WTC11 (cell line): ENCODE results near the gene BPI. TPM values are rescaled to one million over a fixed set of nuclear protein-coding genes. Genes with fewer than 3 reads are reported as not detected.
"Not testable (repeated sequence)": the region's sequence is repeated elsewhere in the genome, so short reads cannot be mapped to it uniquely, and the experiment has no call there.

Experiments used
- ATAC-seq: fragments of 200-7000 bp; cut with Tn5 transposase; 2 replicates; pipeline ENCODE4 v1.10.0; 2021; ENCODE audit warnings: mild to moderate bottlenecking, moderate library complexity
- CTCF ChIA-PET: fragments of 300-600 bp; sonication (Branson Sonifier 250); formaldehyde crosslinking; loops from one replicate; lab custom pipeline; 2021; ENCODE audit warnings: antibody characterized with exemption; lab: Charles Lee
- POLR2A ChIA-PET: fragments of 350-600 bp; sonication (Branson Sonifier 250); formaldehyde crosslinking; loops from one replicate; lab custom pipeline; 2021; ENCODE audit warnings: antibody characterized with exemption; lab: Charles Lee
- DNase-seq: peaks from one replicate; pipeline ENCODE4 v3.0.0; 2021; ENCODE audit warnings: low spot score
- H3K27ac Mint-ChIP-seq: 2 replicates; pipeline ENCODE4 v1.8.0; 2021; ENCODE audit warnings: mixed read lengths
- H3K27me3 Mint-ChIP-seq: 2 replicates; pipeline ENCODE4 v1.8.0; 2021; ENCODE audit warnings: low read depth, mild to moderate bottlenecking, moderate library complexity, mixed read lengths
- H3K36me3 Mint-ChIP-seq: 2 replicates; pipeline ENCODE4 v1.8.0; 2021; ENCODE audit warnings: mixed read lengths
- H3K4me1 Mint-ChIP-seq: 2 replicates; pipeline ENCODE4 v1.8.0; 2022; ENCODE audit warnings: mixed read lengths
- H3K4me3 Mint-ChIP-seq: 2 replicates; pipeline ENCODE4 v1.8.0; 2021; ENCODE audit warnings: mild to moderate bottlenecking, moderate library complexity, mixed read lengths
- H3K9me3 Mint-ChIP-seq: 2 replicates; pipeline ENCODE4 v1.8.0; 2021; ENCODE audit warnings: mixed read lengths
- E2F5 ChIP-seq: sonication (generic); formaldehyde crosslinking; IDR thresholded peaks from 2 replicates; pipeline ENCODE4 v1.8.1; 2022; ENCODE audit warnings: mild to moderate bottlenecking, moderate library complexity, missing genetic modification reagents
- FOXK1 ChIP-seq: sonication (generic); formaldehyde crosslinking; IDR thresholded peaks from 2 replicates; pipeline ENCODE4 v1.8.0; 2022; ENCODE audit warnings: mild to moderate bottlenecking, moderate library complexity, missing genetic modification reagents
- MAX ChIP-seq: sonication (generic); formaldehyde crosslinking; IDR thresholded peaks from 2 replicates; pipeline ENCODE4 v1.8.0; 2022; ENCODE audit warnings: mild to moderate bottlenecking, missing genetic modification reagents
- RELA ChIP-seq: sonication (generic); formaldehyde crosslinking; IDR thresholded peaks from 2 replicates; pipeline ENCODE4 v1.8.1; 2022; ENCODE audit warnings: missing genetic modification reagents, mild to moderate bottlenecking, borderline replicate concordance
- RORB ChIP-seq: fragments of 250-450 bp; sonication (Bioruptor Pico); IDR thresholded peaks from 2 replicates; pipeline ENCODE4 v1.9.0; 2021; ENCODE audit warnings: mild to moderate bottlenecking
- SMAD4 ChIP-seq: sonication (generic); formaldehyde crosslinking; IDR thresholded peaks from 2 replicates; pipeline ENCODE4 v1.8.0; 2022; ENCODE audit warnings: mild to moderate bottlenecking, missing genetic modification reagents
- TCF7 ChIP-seq: sonication (generic); formaldehyde crosslinking; IDR thresholded peaks from 2 replicates; pipeline ENCODE4 v1.8.0; 2022; ENCODE audit warnings: mild to moderate bottlenecking, low read depth, missing genetic modification reagents, moderate library complexity
- USF1 ChIP-seq: sonication (generic); formaldehyde crosslinking; IDR thresholded peaks from 2 replicates; pipeline ENCODE4 v1.8.0; 2022; ENCODE audit warnings: mild to moderate bottlenecking, missing genetic modification reagents
- ZNF317 ChIP-seq: sonication (generic); formaldehyde crosslinking; IDR thresholded peaks from 2 replicates; pipeline ENCODE4 v1.8.1; 2023; ENCODE audit warnings: low read depth, mild to moderate bottlenecking, moderate library complexity, missing genetic modification reagents, borderline replicate concordance
- total RNA-seq: library from RNA; stranded (reverse); gene quantifications from 3 replicates; pipeline ENCODE4 v1.2.3, GENCODE V29; 2021
- TF ChIP-seq, protein P1 (sequence below): sonication (generic); formaldehyde crosslinking; IDR thresholded peaks from 2 replicates; pipeline ENCODE4 v1.8.1; 2023; ENCODE audit warnings: mild to moderate bottlenecking, missing genetic modification reagents, borderline replicate concordance
- TF ChIP-seq, protein P2 (sequence below): sonication (generic); formaldehyde crosslinking; IDR thresholded peaks from 2 replicates; pipeline ENCODE4 v1.8.1; 2022; ENCODE audit warnings: low read depth, mild to moderate bottlenecking, moderate library complexity, missing genetic modification reagents, borderline replicate concordance
- TF ChIP-seq, protein P3 (sequence below): sonication (generic); formaldehyde crosslinking; IDR thresholded peaks from 2 replicates; pipeline ENCODE4 v1.8.1; 2023; ENCODE audit warnings: mild to moderate bottlenecking, missing genetic modification reagents, moderate library complexity
- TF ChIP-seq, protein P4 (sequence below): fragments of 250-450 bp; sonication (Bioruptor Pico); conservative IDR thresholded peaks from 2 replicates; pipeline ENCODE4 v1.9.0; 2021; ENCODE audit warnings: mild to moderate bottlenecking
- TF ChIP-seq, protein P5 (sequence below): sonication (generic); formaldehyde crosslinking; IDR thresholded peaks from 2 replicates; pipeline ENCODE4 v1.8.1; 2023; ENCODE audit warnings: mild to moderate bottlenecking, missing genetic modification reagents

BPI gene
- total RNA-seq, 1 experiment from 2014 or later: not detected

GRCh38 chr20:38303908-38304379 lies at the start of gene BPI (continued):
- TF ChIP-seq, protein P1, sequence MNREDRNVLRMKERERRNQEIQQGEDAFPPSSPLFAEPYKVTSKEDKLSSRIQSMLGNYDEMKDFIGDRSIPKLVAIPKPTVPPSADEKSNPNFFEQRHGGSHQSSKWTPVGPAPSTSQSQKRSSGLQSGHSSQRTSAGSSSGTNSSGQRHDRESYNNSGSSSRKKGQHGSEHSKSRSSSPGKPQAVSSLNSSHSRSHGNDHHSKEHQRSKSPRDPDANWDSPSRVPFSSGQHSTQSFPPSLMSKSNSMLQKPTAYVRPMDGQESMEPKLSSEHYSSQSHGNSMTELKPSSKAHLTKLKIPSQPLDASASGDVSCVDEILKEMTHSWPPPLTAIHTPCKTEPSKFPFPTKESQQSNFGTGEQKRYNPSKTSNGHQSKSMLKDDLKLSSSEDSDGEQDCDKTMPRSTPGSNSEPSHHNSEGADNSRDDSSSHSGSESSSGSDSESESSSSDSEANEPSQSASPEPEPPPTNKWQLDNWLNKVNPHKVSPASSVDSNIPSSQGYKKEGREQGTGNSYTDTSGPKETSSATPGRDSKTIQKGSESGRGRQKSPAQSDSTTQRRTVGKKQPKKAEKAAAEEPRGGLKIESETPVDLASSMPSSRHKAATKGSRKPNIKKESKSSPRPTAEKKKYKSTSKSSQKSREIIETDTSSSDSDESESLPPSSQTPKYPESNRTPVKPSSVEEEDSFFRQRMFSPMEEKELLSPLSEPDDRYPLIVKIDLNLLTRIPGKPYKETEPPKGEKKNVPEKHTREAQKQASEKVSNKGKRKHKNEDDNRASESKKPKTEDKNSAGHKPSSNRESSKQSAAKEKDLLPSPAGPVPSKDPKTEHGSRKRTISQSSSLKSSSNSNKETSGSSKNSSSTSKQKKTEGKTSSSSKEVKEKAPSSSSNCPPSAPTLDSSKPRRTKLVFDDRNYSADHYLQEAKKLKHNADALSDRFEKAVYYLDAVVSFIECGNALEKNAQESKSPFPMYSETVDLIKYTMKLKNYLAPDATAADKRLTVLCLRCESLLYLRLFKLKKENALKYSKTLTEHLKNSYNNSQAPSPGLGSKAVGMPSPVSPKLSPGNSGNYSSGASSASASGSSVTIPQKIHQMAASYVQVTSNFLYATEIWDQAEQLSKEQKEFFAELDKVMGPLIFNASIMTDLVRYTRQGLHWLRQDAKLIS: no peak
- no peak for TF ChIP-seq SMAD4
- TF ChIP-seq, protein P2, sequence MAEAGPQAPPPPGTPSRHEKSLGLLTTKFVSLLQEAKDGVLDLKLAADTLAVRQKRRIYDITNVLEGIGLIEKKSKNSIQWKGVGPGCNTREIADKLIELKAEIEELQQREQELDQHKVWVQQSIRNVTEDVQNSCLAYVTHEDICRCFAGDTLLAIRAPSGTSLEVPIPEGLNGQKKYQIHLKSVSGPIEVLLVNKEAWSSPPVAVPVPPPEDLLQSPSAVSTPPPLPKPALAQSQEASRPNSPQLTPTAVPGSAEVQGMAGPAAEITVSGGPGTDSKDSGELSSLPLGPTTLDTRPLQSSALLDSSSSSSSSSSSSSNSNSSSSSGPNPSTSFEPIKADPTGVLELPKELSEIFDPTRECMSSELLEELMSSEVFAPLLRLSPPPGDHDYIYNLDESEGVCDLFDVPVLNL (CRISPR knock-in tag): no peak
- no peak for TF ChIP-seq RORB (CRISPR knock-in tag)

DNA sequence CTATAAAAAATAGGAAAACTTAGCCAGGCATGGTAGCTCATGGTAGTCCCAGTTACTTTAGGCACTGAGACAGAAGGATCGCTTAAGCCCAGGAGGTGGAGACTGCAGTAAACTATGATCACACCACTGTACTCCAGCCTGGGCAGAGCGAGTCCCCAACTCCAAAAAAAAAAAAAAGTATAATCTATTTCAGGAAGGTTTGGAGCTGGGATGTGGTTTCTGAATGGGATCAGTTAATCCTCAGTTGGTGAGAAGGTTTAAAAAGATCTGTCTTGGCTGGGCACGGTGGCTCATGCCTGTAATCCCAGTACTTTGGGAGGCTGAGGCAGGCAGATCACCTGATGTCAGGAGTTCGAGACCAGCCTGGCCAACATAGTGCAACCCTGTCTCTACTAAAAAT lies 49.3 kb upstream of the BPI start:
- H3K27ac Mint-ChIP-seq, H3K9me3 Mint-ChIP-seq, H3K4me3 Mint-ChIP-seq, H3K27me3 Mint-ChIP-seq, POLR2A ChIA-PET, DNase-seq, H3K36me3 Mint-ChIP-seq, ATAC-seq: not testable (repeated sequence)
- CTCF ChIA-PET: interaction anchor here (1.2 to 3.6 kb wide), 3 partner anchors 11 to 67 kb away, joined by 3 to 24 read pairs (median 9); no protein-coding TSS in a partner anchor
- H3K4me1 Mint-ChIP-seq: peaks cover 18% of the 10 kb centered on the region

DNA sequence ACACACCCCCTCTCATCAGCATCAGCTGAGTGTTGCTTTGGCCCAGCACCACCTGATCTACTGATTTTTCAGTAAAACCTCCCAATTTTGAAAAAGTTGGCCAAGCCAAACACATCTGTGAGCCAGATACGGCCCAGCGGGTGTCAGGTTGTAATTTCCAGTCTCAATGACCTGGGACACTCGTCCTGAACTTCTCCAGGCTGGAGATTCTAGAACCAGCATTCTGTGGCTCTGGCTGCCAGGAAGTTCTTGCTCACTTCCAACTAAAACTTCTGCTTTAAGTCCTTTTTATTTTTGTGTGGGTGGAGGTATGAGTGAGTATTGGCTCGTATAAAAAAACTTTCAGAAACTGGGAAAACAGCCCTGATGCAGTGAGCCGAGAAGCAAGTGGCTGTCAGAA lies 48.6 kb upstream of the BPI start:
- TF ChIP-seq TCF7: no peak
- TF ChIP-seq, protein P1: no peak
- no peak for TF ChIP-seq RELA (CRISPR knock-in tag)
- TF ChIP-seq, protein P3, sequence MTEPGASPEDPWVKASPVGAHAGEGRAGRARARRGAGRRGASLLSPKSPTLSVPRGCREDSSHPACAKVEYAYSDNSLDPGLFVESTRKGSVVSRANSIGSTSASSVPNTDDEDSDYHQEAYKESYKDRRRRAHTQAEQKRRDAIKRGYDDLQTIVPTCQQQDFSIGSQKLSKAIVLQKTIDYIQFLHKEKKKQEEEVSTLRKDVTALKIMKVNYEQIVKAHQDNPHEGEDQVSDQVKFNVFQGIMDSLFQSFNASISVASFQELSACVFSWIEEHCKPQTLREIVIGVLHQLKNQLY (CRISPR knock-in tag): no peak
- TF ChIP-seq MAX (CRISPR knock-in tag): no peak
- Mint-ChIP-seq H3K27me3 (peaks cover 17% of the 10 kb centered on the region), H3K4me1 (peaks cover 24% of the 10 kb centered on the region), H3K36me3 (no peaks in the 10 kb centered on the region), H3K9me3 (peaks cover 3% of the 10 kb centered on the region), H3K4me3 (no peak overlapping the region), H3K27ac (no peak overlapping the region)
- ATAC-seq (no peak), DNase-seq (no peak)
- POLR2A ChIA-PET: no interaction called here
- CTCF ChIA-PET: interaction anchor here (2.9 kb wide), 1 partner anchor 49 kb away, joined by 9 read pairs; no protein-coding TSS in a partner anchor

DNA sequence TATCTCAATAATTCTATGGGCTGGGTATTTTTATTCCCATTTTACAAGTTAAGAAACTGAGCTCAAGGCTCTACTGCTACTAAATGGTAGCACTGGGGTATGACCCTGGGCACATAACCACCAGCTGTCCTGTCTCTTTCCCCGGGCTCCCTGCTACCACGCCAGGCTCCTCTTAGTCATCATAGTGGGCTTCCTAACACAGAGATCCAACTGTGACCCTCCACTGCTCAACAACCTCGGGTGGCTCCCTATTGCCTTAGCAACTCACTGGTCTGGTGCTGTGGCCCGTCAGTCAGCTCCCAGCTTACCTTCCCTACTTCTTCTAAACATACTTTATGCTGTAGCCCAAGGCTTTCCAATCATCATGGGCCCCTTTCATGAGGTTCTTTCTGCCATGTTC lies 47.9 kb upstream of the BPI start:
- H3K27ac Mint-ChIP-seq: no peak overlapping the region
- H3K4me3 Mint-ChIP-seq: no peak overlapping the region
- DNase-seq (no peak), ATAC-seq (no peak)
- H3K9me3 Mint-ChIP-seq: no peaks in the 10 kb centered on the region
- no peaks in the 10 kb centered on the region for H3K36me3 Mint-ChIP-seq
- CTCF ChIA-PET: no interaction called here
- peaks cover 23% of the 10 kb centered on the region for H3K4me1 Mint-ChIP-seq
- TF ChIP-seq FOXK1 (CRISPR knock-in tag) (no peak), E2F5 (CRISPR knock-in tag) (no peak), USF1 (CRISPR knock-in tag) (no peak), ZNF317 (CRISPR knock-in tag) (no peak)
- TF ChIP-seq, protein P4, sequence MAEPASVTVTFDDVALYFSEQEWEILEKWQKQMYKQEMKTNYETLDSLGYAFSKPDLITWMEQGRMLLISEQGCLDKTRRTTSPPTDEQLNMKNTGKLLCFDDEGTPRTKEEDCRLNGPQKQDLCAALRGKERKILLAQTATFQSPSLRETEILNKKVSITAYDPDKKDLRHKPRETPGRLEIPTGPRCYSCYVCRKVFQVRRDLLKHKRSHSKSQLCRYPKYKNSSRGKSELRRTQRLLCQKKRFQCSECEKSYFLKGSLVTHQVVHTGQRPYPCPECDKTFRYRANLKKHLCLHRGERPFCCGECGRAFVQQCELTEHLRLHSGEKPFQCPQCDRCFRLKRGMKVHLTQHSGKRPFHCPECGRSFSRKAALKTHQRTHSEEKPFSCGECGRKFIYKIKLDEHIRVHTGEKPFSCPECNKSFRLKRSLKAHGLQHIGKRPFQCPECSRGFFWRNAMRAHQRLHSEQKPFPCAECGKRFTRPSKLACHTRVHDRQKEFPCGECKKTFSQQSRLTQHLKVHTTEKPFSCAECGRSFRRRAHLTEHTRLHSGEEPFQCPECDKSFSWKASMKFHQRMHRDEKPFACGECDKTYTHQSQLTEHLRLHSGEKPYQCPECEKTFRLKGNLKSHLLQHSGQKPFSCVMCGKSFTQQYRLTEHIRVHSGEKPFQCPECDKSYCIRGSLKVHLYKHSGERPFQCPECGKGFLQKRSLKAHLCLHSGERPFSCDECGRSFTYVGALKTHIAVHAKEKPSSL (CRISPR knock-in tag): no peak
- TF ChIP-seq, protein P5, sequence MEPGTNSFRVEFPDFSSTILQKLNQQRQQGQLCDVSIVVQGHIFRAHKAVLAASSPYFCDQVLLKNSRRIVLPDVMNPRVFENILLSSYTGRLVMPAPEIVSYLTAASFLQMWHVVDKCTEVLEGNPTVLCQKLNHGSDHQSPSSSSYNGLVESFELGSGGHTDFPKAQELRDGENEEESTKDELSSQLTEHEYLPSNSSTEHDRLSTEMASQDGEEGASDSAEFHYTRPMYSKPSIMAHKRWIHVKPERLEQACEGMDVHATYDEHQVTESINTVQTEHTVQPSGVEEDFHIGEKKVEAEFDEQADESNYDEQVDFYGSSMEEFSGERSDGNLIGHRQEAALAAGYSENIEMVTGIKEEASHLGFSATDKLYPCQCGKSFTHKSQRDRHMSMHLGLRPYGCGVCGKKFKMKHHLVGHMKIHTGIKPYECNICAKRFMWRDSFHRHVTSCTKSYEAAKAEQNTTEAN (CRISPR knock-in tag): no peak
- TF ChIP-seq, all 79 proteins: peak for 0
- POLR2A ChIA-PET: no interaction called here
- H3K27me3 Mint-ChIP-seq: peaks cover 21% of the 10 kb centered on the region
